Stimulated activated naive CD8-positive, alpha-beta T cell treated with anti-CD3 and anti-CD28 coated beads, Interleukin-15, Interleukin-2, amounts not matched to agents 100 ng/mL and 50 ng/mL, for 24 hours (primary cell): Measurements from ENCODE around the gene PCDHGA2.
"Not testable (repeated sequence)": the region's sequence is repeated elsewhere in the genome, so short reads cannot be mapped to it uniquely, and the experiment has no call there.

Experiments
- H3K27ac Mint-ChIP-seq: one replicate; pipeline ENCODE4 v1.8.0; 2021; ENCODE audit warnings: mild to moderate bottlenecking, mixed read lengths
- H3K27me3 Mint-ChIP-seq: one replicate; pipeline ENCODE4 v1.8.0; 2021; ENCODE audit warnings: mixed read lengths
- H3K36me3 Mint-ChIP-seq: one replicate; pipeline ENCODE4 v1.8.0; 2021; ENCODE audit warnings: low read depth, mixed read lengths
- H3K4me1 Mint-ChIP-seq: one replicate; pipeline ENCODE4 v1.8.0; 2021; ENCODE audit warnings: low read depth, mixed read lengths
- H3K4me3 Mint-ChIP-seq: one replicate; pipeline ENCODE4 v1.8.0; 2021; ENCODE audit warnings: mild to moderate bottlenecking, mixed read lengths
- H3K9me3 Mint-ChIP-seq: one replicate; pipeline ENCODE4 v1.8.0; 2021; ENCODE audit warnings: mixed read lengths

PCDHGA2 gene

GRCh38 chr5:141340781-141341354 lies 2.3 kb downstream of the PCDHGA2 start:
- H3K4me1 Mint-ChIP-seq, H3K4me3 Mint-ChIP-seq, H3K27ac Mint-ChIP-seq: not testable (repeated sequence)
- H3K27me3 Mint-ChIP-seq, result peaks cover 87% of the 10 kb centered on the region
- H3K36me3 Mint-ChIP-seq, result peaks cover 31% of the 10 kb centered on the region
- peaks cover 39% of the 10 kb centered on the region for H3K9me3 Mint-ChIP-seq

DNA sequence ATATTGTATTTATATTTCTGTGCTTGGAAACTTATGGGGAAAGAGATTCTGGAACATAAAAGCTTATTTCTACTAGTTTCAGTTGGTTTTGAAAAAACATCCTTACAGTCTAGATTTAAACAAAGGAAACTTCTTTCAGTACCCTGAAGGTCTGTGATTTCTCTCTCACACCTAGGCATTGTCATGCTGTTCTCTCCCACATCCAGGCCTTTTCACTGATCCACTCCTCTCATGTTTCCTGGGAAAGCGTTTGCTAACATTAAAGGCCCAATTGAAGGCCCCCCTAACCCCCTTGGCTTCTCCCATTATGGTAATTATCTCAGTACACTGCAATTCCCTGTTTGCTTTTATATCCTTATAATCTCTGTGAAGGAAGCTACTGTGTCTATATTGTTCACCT lies 4.2 kb downstream of the PCDHGA2 start:
- Mint-ChIP-seq H3K36me3 (peaks cover 32% of the 10 kb centered on the region), H3K4me1 (no peaks in the 10 kb centered on the region), H3K9me3 (peaks cover 40% of the 10 kb centered on the region), H3K4me3 (no peak overlapping the region), H3K27me3 (peaks cover 83% of the 10 kb centered on the region), H3K27ac (no peak overlapping the region)

DNA sequence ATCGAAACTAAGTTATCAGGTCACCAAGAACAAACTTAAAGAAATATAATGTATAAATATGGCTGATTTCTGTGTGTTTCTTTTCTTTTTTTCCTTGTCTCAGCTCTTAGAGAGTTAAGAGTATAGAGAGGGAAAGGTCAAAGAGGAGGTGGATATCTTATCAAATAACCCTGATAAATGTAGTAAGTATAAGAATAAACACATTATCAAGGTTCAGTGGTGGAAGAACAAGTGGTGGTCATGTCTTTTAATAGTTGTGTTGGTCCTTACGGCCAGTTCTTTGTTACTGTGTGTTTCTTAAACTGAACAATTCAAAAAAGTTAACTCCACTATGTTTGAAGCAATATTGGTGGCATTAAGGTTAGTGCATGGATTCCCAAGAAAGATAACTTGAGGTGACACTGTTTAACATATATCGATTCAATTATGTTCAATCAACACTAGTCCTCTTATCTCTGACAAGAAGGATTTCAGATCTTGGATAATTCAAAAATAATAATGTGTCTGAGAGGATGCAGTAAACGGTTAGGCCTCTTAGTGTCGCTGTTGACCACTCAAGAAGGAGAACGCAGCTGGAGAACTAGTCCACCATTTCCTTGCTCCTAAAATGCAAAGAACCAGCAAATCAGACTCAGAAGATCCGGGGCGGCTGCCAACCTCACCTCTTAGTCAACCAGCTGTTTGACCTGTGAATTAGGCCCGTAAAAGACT lies 4.8 kb downstream of the PCDHGA2 start, which contains the start of gene PCDHGA3:
Gene PCDHGA3, plus strand, starts transcription at position 588 of the 711 bp plus-strand sequence. CDS start 205 bp downstream, outside the sequence.
- Mint-ChIP-seq H3K27me3 (peaks cover 81% of the 10 kb centered on the region), H3K4me1 (no peaks in the 10 kb centered on the region), H3K9me3 (peaks cover 34% of the 10 kb centered on the region), H3K27ac (no peak within 1 kb of the TSS), H3K4me3 (peak within 1 kb of the TSS; percentile 39), H3K36me3 (peaks cover 26% of the 10 kb centered on the region)

DNA sequence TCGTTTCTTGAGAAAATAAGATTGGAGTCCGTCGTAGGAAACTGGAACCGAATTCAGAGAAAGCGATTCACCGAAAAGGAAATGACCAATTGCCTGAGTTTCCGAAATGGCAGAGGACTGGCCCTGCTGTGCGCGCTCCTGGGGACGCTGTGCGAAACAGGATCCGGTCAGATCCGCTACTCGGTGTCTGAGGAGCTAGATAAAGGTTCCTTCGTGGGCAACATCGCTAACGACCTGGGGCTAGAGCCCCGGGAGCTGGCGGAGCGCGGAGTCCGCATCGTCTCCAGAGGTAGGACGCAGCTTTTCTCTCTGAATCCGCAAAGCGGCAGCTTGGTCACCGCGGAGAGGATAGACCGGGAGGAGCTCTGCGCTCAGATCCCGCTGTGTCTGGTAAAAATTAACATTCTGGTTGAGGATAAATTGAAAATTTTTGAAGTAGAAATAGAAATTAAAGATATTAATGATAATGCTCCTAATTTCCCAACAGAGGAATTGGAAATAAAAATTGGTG lies 5.4 kb downstream of the PCDHGA2 start:
- Mint-ChIP-seq H3K4me1 (no peaks in the 10 kb centered on the region), H3K27me3 (peaks cover 81% of the 10 kb centered on the region), H3K36me3 (peaks cover 22% of the 10 kb centered on the region), H3K27ac (no peak overlapping the region), H3K4me3 (peak overlapping the region; percentile 39), H3K9me3 (peaks cover 38% of the 10 kb centered on the region)

DNA sequence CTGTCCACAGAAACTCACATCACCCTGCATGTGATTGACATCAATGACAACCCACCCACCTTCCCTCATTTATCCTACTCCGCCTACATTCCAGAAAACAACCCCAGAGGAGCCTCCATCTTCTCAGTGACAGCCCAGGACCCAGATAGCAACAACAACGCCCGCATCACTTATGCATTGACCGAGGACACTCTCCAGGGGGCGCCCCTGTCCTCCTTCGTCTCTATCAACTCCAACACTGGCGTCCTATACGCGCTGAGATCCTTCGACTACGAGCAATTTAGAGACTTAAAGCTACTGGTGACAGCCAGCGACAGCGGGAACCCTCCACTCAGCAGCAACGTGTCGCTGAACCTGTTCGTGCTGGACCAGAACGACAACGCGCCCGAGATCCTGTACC lies 6.8 kb downstream of the PCDHGA2 start:
- H3K27me3 Mint-ChIP-seq, result peaks cover 81% of the 10 kb centered on the region
- H3K4me1 Mint-ChIP-seq, result no peaks in the 10 kb centered on the region
- no peak overlapping the region for H3K4me3 Mint-ChIP-seq
- H3K9me3 Mint-ChIP-seq, result peaks cover 35% of the 10 kb centered on the region
- no peak overlapping the region for H3K27ac Mint-ChIP-seq
- H3K36me3 Mint-ChIP-seq, result peaks cover 20% of the 10 kb centered on the region

GRCh38 chr5:141346017-141346416 lies 7.5 kb downstream of the PCDHGA2 start:
- H3K27ac Mint-ChIP-seq, H3K4me1 Mint-ChIP-seq, H3K4me3 Mint-ChIP-seq: not testable (repeated sequence)
- peaks cover 38% of the 10 kb centered on the region for H3K9me3 Mint-ChIP-seq
- peaks cover 84% of the 10 kb centered on the region for H3K27me3 Mint-ChIP-seq
- H3K36me3 Mint-ChIP-seq, result peaks cover 21% of the 10 kb centered on the region

DNA sequence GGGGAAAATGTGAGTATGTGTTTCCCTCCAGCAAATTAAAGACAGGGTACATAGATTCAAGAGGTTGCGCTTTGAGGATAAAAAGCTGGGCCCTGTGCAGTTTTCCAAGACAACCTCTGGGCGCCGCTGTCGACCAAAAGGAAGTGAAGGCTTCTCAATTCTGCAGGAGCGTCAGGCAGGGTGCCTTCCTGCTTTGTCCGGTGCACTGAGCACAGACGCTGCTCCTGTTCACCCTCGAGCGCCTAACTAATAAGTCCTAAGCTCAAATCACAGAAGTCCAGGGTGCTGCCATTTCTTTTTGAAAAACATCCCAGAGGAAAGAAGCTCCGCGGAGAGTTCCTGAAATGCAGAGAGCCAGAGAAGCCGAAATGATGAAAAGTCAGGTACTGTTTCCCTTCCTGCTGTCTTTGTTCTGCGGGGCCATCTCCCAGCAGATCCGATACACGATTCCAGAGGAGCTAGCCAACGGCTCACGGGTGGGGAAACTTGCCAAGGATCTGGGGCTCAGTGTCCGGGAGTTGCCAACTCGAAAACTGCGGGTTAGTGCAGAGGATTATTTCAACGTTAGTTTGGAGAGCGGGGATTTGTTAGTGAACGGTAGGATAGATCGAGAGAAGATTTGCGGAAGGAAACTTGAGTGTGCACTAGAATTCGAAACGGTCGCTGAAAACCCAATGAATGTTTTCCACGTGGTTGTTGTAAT lies 11.5 kb downstream of the PCDHGA2 start, which contains the start of gene PCDHGB1:
Gene PCDHGB1, plus strand, starts transcription at position 183 of the 703 bp plus-strand sequence. Its CDS starts 162 bp downstream, at position 345.
- no peak within 1 kb of the TSS for H3K4me3 Mint-ChIP-seq
- H3K4me1 Mint-ChIP-seq, result no peaks in the 10 kb centered on the region
- H3K9me3 Mint-ChIP-seq, result peaks cover 29% of the 10 kb centered on the region
- H3K27ac Mint-ChIP-seq, result no peak within 1 kb of the TSS
- peaks cover 23% of the 10 kb centered on the region for H3K36me3 Mint-ChIP-seq
- H3K27me3 Mint-ChIP-seq, result peaks cover 77% of the 10 kb centered on the region

- Mint-ChIP-seq H3K27me3 (peaks cover 80% of the 10 kb centered on the region), H3K36me3 (peaks cover 20% of the 10 kb centered on the region), H3K4me3 (no peak overlapping the region), H3K4me1 (no peaks in the 10 kb centered on the region), H3K27ac (no peak overlapping the region), H3K9me3 (peaks cover 30% of the 10 kb centered on the region)
Observed at GRCh38 chr5:141351591-141351990, 13.0 kb downstream of the PCDHGA2 start.

DNA sequence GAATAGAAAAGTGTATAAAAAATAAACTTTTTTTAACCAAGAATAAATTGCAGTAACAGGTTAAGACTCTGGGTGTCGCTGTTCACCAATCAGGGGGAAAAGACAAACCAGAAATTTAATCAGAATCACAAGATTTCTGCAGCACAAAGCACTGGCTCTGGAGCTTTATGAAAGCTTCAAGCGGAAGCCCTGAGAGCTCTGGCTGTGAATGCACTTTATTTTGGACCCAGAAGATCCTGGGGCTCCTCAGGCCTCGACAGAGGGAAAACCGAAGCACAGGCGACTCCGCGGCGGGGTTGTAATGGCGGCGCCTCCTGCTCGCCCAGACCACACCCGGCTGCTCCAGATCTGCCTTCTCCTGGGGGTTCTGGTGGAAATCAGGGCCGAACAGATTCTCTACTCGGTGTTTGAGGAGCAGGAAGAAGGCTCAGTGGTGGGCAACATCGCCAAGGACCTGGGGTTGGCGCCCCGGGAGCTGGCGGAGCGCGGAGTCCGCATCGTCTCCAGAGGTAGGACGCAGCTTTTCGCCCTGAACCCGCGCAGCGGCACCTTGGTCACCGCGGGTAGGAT lies 16.4 kb downstream of the PCDHGA2 start, which contains the start of gene PCDHGA4:
Gene PCDHGA4, plus strand, starts transcription at position 122 of the 570 bp plus-strand sequence. Its CDS starts 87 bp downstream, at position 209.
- Mint-ChIP-seq H3K4me1 (no peaks in the 10 kb centered on the region), H3K27me3 (peaks cover 77% of the 10 kb centered on the region), H3K4me3 (no peak within 1 kb of the TSS), H3K9me3 (peaks cover 26% of the 10 kb centered on the region), H3K27ac (no peak within 1 kb of the TSS), H3K36me3 (peaks cover 25% of the 10 kb centered on the region)

- H3K4me3 Mint-ChIP-seq, result no peak overlapping the region
- peaks cover 28% of the 10 kb centered on the region for H3K9me3 Mint-ChIP-seq
- no peaks in the 10 kb centered on the region for H3K4me1 Mint-ChIP-seq
- no peak overlapping the region for H3K27ac Mint-ChIP-seq
- H3K27me3 Mint-ChIP-seq, result peaks cover 77% of the 10 kb centered on the region
- H3K36me3 Mint-ChIP-seq, result peaks cover 24% of the 10 kb centered on the region
Observed at GRCh38 chr5:141355641-141356040, 17.1 kb downstream of the PCDHGA2 start.

GRCh38 chr5:141356133-141356532 lies 17.6 kb downstream of the PCDHGA2 start:
- Mint-ChIP-seq H3K27me3 (peaks cover 77% of the 10 kb centered on the region), H3K9me3 (peaks cover 30% of the 10 kb centered on the region), H3K4me1 (no peaks in the 10 kb centered on the region), H3K27ac (no peak overlapping the region), H3K36me3 (peaks cover 29% of the 10 kb centered on the region), H3K4me3 (no peak overlapping the region)

DNA sequence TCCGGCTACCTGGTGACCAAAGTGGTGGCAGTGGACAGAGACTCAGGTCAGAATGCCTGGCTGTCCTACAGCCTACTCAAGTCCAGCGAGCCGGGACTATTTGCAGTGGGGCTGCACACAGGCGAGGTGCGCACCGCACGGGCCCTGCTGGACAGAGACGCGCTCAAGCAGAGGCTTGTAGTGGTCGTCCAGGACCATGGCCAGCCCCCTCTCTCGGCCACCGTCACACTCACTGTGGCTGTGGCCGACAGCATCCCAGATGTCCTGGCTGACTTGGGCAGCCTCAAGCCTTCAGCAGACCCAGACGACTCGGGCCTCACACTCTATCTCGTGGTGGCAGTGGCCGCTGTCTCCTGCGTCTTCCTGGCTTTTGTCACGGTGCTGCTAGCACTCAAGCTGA lies 18.4 kb downstream of the PCDHGA2 start:
- no peaks in the 10 kb centered on the region for H3K4me1 Mint-ChIP-seq
- no peak overlapping the region for H3K4me3 Mint-ChIP-seq
- H3K36me3 Mint-ChIP-seq, result peaks cover 33% of the 10 kb centered on the region
- H3K27ac Mint-ChIP-seq, result no peak overlapping the region
- peaks cover 79% of the 10 kb centered on the region for H3K27me3 Mint-ChIP-seq
- peaks cover 33% of the 10 kb centered on the region for H3K9me3 Mint-ChIP-seq

DNA sequence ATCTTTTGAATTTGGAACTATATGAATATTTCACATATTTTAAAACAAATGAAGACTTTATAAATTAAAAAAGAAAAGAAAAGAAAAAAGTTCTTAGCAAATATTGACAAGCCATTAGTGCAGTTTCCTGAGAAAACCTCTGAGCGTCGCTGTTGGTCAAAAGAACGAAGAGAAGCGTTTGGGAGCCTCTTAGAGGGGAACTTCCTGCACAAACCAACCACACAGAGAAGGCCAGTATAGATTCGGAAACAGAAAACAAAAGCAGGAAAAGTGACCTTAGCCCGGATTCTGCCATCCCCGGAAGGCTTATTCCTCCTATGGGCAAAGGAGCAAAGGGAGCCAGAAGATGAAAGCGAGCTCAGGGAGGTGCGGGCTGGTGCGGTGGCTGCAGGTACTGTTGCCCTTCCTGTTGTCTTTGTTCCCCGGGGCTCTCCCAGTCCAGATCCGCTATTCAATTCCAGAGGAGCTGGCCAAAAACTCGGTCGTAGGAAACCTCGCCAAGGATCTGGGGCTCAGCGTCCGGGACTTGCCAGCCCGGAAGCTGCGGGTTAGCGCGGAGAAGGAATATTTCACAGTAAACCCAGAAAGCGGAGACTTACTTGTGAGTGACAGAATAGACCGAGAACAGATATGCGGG lies 21.3 kb downstream of the PCDHGA2 start, which contains the start of gene PCDHGB2:
Gene PCDHGB2, plus strand, starts transcription at position 205 of the 637 bp plus-strand sequence. Its CDS starts 142 bp downstream, at position 347.
- no peaks in the 10 kb centered on the region for H3K4me1 Mint-ChIP-seq
- peaks cover 83% of the 10 kb centered on the region for H3K27me3 Mint-ChIP-seq
- peaks cover 44% of the 10 kb centered on the region for H3K9me3 Mint-ChIP-seq
- H3K36me3 Mint-ChIP-seq, result peaks cover 35% of the 10 kb centered on the region
- H3K27ac Mint-ChIP-seq, result peak within 1 kb of the TSS; percentile 61
- peak within 1 kb of the TSS; percentile 77 for H3K4me3 Mint-ChIP-seq

DNA sequence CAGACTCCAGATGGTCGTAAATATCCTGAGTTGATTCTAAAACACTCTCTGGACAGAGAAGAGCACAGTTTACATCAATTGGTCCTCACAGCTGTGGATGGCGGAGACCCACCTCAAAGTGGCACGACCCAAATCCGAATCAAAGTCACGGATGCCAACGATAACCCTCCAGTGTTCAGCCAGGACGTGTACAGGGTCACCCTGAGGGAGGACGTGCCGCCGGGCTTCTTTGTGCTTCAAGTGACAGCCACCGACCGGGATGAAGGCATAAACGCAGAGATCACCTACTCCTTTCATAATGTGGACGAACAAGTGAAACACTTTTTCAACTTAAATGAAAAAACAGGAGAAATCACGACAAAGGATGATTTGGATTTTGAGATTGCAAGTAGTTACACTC lies 22.1 kb downstream of the PCDHGA2 start:
- Mint-ChIP-seq H3K27ac (peak overlapping the region; percentile 61), H3K4me3 (no peak overlapping the region), H3K36me3 (peaks cover 41% of the 10 kb centered on the region), H3K9me3 (peaks cover 51% of the 10 kb centered on the region), H3K4me1 (no peaks in the 10 kb centered on the region), H3K27me3 (peaks cover 86% of the 10 kb centered on the region)
